Gastrocnemius medialis (tissue), 4 donors: Measurements from ENCODE around the gene PRPH2.

Experiments
- POLR2A ChIP-seq, 2 donors: fragments of 450-650 bp; IDR thresholded peaks; one replicate each; pipeline ENCODE4 v1.6.1; 2017; ENCODE audit warnings: antibody characterized with exemption in 2 of 2, mild to moderate bottlenecking in 2 of 2, moderate library complexity in 2 of 2
- TF ChIP-seq, protein P1 (sequence below), 5 experiments: fragments of 450-650 bp in 3 of 5; fragments of 200-600 bp in 2 of 5; sonication (generic) in 2 of 5; IDR thresholded peaks in 4 of 5; conservative IDR thresholded peaks in 1 of 5; 1 replicate in 4 of 5; 2 replicates in 1 of 5; pipeline ENCODE4 v1.5.1; 2016 to 2019; ENCODE audit warnings: antibody characterized with exemption in 5 of 5, mild to moderate bottlenecking in 3 of 5, moderate library complexity in 3 of 5

- TF ChIP-seq, protein P1, sequence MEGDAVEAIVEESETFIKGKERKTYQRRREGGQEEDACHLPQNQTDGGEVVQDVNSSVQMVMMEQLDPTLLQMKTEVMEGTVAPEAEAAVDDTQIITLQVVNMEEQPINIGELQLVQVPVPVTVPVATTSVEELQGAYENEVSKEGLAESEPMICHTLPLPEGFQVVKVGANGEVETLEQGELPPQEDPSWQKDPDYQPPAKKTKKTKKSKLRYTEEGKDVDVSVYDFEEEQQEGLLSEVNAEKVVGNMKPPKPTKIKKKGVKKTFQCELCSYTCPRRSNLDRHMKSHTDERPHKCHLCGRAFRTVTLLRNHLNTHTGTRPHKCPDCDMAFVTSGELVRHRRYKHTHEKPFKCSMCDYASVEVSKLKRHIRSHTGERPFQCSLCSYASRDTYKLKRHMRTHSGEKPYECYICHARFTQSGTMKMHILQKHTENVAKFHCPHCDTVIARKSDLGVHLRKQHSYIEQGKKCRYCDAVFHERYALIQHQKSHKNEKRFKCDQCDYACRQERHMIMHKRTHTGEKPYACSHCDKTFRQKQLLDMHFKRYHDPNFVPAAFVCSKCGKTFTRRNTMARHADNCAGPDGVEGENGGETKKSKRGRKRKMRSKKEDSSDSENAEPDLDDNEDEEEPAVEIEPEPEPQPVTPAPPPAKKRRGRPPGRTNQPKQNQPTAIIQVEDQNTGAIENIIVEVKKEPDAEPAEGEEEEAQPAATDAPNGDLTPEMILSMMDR (IDR thresholded peaks at IDR 0.05 in 4 of 5, conservative IDR thresholded peaks at IDR 0.05 in 1 of 5), result no peak
- no peak for TF ChIP-seq POLR2A (IDR thresholded peaks at IDR 0.05)
Measured at GRCh38 chr6:42664718-42665117, 57.7 kb downstream of the PRPH2 start.
